Keratinocyte (primary cell): Measurements from ENCODE around the gene CCNJ. TPM values are rescaled to one million over a fixed set of nuclear protein-coding genes. Genes with fewer than 3 reads are reported as not detected.

Source experiments
- DNase-seq: peaks from one replicate; pipeline ENCODE4 v3.0.0-alpha.2; 2011; ENCODE audit warnings: low read depth, missing footprints, low spot score
- FAIRE-seq: peaks from 2 replicates; lab custom pipeline; 2011; peaks lifted over from hg19 to GRCh38; lab: Jason Lieb, UNC
- H2AFZ ChIP-seq: 2 replicates; pipeline ENCODE4 v1.6.0; 2012; ENCODE audit warnings: low read length, control low read depth, inconsistent platforms; ENCODE audit not compliant: control insufficient read depth
- H3K27ac ChIP-seq: 2 replicates; pipeline ENCODE4 v1.5.1; 2011; ENCODE audit warnings: low read length; ENCODE audit not compliant: control insufficient read depth, insufficient read depth
- H3K27me3 ChIP-seq: 3 replicates; pipeline ENCODE4 v1.6.0; 2011; ENCODE audit warnings: low read length; ENCODE audit not compliant: control insufficient read depth, insufficient read depth; ENCODE audit errors: extremely low read depth
- H3K36me3 ChIP-seq, 2 experiments: 2 replicates in 1 of 2; 3 replicates in 1 of 2; pipeline ENCODE4 v1.5.1; 2011; ENCODE audit warnings: low read length in 2 of 2, mild to moderate bottlenecking in 1 of 2; ENCODE audit not compliant: control insufficient read depth in 2 of 2, insufficient read depth in 2 of 2; ENCODE audit errors: extremely low read depth in 1 of 2
- H3K4me1 ChIP-seq: 3 replicates; pipeline ENCODE4 v1.5.1; 2011; ENCODE audit warnings: low read length; ENCODE audit not compliant: control insufficient read depth, insufficient read depth; ENCODE audit errors: extremely low read depth
- H3K4me2 ChIP-seq: 3 replicates; pipeline ENCODE4 v1.6.0; 2011; ENCODE audit warnings: low read depth, low read length; ENCODE audit not compliant: control insufficient read depth, insufficient read depth; ENCODE audit errors: extremely low read depth
- H3K4me3 ChIP-seq, 3 experiments: fragments of 200-600 bp in 1 of 3; sonication (generic) in 1 of 3; 2 replicates in 2 of 3; 3 replicates in 1 of 3; pipeline ENCODE4 v1.5.1; 2011 to 2016; ENCODE audit warnings: low read length in 3 of 3, mild to moderate bottlenecking in 3 of 3, control low read depth in 2 of 3, inconsistent platforms in 1 of 3, low read depth in 1 of 3, mixed read lengths in 1 of 3, mixed run types in 1 of 3, moderate library complexity in 1 of 3; ENCODE audit not compliant: control insufficient read depth in 2 of 3, insufficient read depth in 2 of 3; ENCODE audit errors: extremely low read depth in 1 of 3
- H3K79me2 ChIP-seq: 2 replicates; pipeline ENCODE4 v1.6.0; 2012; ENCODE audit warnings: low read length; ENCODE audit not compliant: control insufficient read depth, insufficient read depth
- H3K9ac ChIP-seq: 3 replicates; pipeline ENCODE4 v1.6.0; 2011; ENCODE audit warnings: low read length; ENCODE audit not compliant: control insufficient read depth, insufficient read depth; ENCODE audit errors: extremely low read depth
- H3K9me1 ChIP-seq: 3 replicates; pipeline ENCODE4 v1.6.0; 2011; ENCODE audit warnings: low read length; ENCODE audit not compliant: control insufficient read depth, insufficient read depth; ENCODE audit errors: extremely low read depth
- H3K9me3 ChIP-seq: 2 replicates; pipeline ENCODE4 v1.5.1; 2012; ENCODE audit warnings: low read depth, low read length; ENCODE audit not compliant: control insufficient read depth
- H4K20me1 ChIP-seq: 3 replicates; pipeline ENCODE4 v1.6.0; 2011; ENCODE audit warnings: low read length; ENCODE audit not compliant: control insufficient read depth, insufficient read depth; ENCODE audit errors: extremely low read depth
- CTCF ChIP-seq, 3 experiments: IDR thresholded peaks in 1 of 3; conservative IDR thresholded peaks in 1 of 3; optimal IDR thresholded peaks in 1 of 3; 2 replicates in 2 of 3; 3 replicates in 1 of 3; pipeline versions ENCODE3 to v1.5.1; 2011; ENCODE audit warnings: low read length in 3 of 3, mild to moderate bottlenecking in 3 of 3, moderate library complexity in 2 of 3, control low read depth in 1 of 3, inconsistent platforms in 1 of 3; ENCODE audit not compliant: insufficient read depth in 2 of 3; ENCODE audit errors: extremely low read depth in 1 of 3
- EZH2 ChIP-seq: IDR thresholded peaks from one replicate; pipeline ENCODE4 v1.6.1; 2012; ENCODE audit warnings: inconsistent platforms, mild to moderate bottlenecking, low read length, moderate library complexity
- dilution Hi-C: fragments of 300-500 bp; cut with MboI; formaldehyde crosslinking; loops from one replicate; pipeline ENCODE4 v1.7.0; 2020; ENCODE audit warnings: low sequenced_read_pairs; ENCODE audit not compliant: extremely low pct_ligation_motif_present
- polyA plus RNA-seq, 5 experiments: library from polyadenylated mRNA; depleted of rRNA in 3 of 5; stranded (reverse) in 3 of 5; stranded (forward) in 1 of 5; unstranded in 1 of 5; fragments of >200 nt; gene quantifications; 1 replicate in 1 of 5; 2 replicates in 3 of 5; 3 replicates in 1 of 5; pipeline versions ENCODE4 v1.2.1 to v1.2.3, GENCODE V29; 2011 to 2012; ENCODE audit warnings: missing spikeins in 2 of 5, low read depth in 1 of 5, low replicate concordance in 1 of 5

CCNJ gene
- polyA plus RNA-seq, 1 donor (not counting 4 experiments of a cell fraction or from before 2014, with no cell fraction given), result 7.8 TPM

GRCh38 chr10:96014473-96015102, 28.8 kb upstream of the CCNJ start:
- H3K9me3 ChIP-seq, result no peaks in the 10 kb centered on the region
- dilution Hi-C loops, result no loop called here
- peaks cover 3% of the 10 kb centered on the region for H3K27me3 ChIP-seq
- no peak overlapping the region for H3K4me3 ChIP-seq
- H3K79me2 ChIP-seq, result no peaks in the 10 kb centered on the region
- DNase-seq (no peak), FAIRE-seq (no peak)
- H3K4me2 ChIP-seq, result no peak overlapping the region
- H3K4me1 ChIP-seq, result no peaks in the 10 kb centered on the region
- no peaks in the 10 kb centered on the region for H3K36me3 ChIP-seq
- H3K9me1 ChIP-seq, result no peaks in the 10 kb centered on the region
- no peak overlapping the region for H2AFZ ChIP-seq
- no peak overlapping the region for H3K27ac ChIP-seq
- no peak overlapping the region for H3K9ac ChIP-seq
- no peak for TF ChIP-seq EZH2
- TF ChIP-seq CTCF (optimal IDR thresholded peaks at IDR 0.05 in 1 of 3, IDR thresholded peaks at IDR 0.05 in 1 of 3, conservative IDR thresholded peaks at IDR 0.05 in 1 of 3; ENCODE audit: extremely low read depth in 1 of 3, insufficient read depth in 2 of 3, low read length in 3 of 3), result no peak
- H4K20me1 ChIP-seq, result no peaks in the 10 kb centered on the region

GRCh38 chr10:96017191-96017687, 26.1 kb upstream of the CCNJ start:
- H4K20me1 ChIP-seq, result no peaks in the 10 kb centered on the region
- dilution Hi-C loops, result no loop called here
- no peak overlapping the region for H3K4me3 ChIP-seq
- TF ChIP-seq EZH2 (no peak), CTCF (optimal IDR thresholded peaks at IDR 0.05 in 1 of 3, IDR thresholded peaks at IDR 0.05 in 1 of 3, conservative IDR thresholded peaks at IDR 0.05 in 1 of 3; ENCODE audit: extremely low read depth in 1 of 3, insufficient read depth in 2 of 3, low read length in 3 of 3) (peak; percentile 48 to 74 (median 61))
- no peaks in the 10 kb centered on the region for H3K9me3 ChIP-seq
- H3K79me2 ChIP-seq, result no peaks in the 10 kb centered on the region
- H3K36me3 ChIP-seq, result no peaks in the 10 kb centered on the region
- no peak overlapping the region for H2AFZ ChIP-seq
- H3K27ac ChIP-seq, result no peak overlapping the region
- FAIRE-seq (peak; percentile 73), DNase-seq (peak; percentile 21)
- H3K9me1 ChIP-seq, result no peaks in the 10 kb centered on the region
- no peak overlapping the region for H3K4me2 ChIP-seq
- no peaks in the 10 kb centered on the region for H3K4me1 ChIP-seq
- H3K27me3 ChIP-seq, result no peaks in the 10 kb centered on the region
- H3K9ac ChIP-seq, result no peak overlapping the region
